OCI-M2 (cell line): ENCODE measurements around the gene PODN.

Experiments used
- DNase-seq: peaks from one replicate; lab custom pipeline; 2025; ENCODE audit not compliant: unreplicated experiment; lab: John Stamatoyannopoulos, UW

The PODN gene, protein sequence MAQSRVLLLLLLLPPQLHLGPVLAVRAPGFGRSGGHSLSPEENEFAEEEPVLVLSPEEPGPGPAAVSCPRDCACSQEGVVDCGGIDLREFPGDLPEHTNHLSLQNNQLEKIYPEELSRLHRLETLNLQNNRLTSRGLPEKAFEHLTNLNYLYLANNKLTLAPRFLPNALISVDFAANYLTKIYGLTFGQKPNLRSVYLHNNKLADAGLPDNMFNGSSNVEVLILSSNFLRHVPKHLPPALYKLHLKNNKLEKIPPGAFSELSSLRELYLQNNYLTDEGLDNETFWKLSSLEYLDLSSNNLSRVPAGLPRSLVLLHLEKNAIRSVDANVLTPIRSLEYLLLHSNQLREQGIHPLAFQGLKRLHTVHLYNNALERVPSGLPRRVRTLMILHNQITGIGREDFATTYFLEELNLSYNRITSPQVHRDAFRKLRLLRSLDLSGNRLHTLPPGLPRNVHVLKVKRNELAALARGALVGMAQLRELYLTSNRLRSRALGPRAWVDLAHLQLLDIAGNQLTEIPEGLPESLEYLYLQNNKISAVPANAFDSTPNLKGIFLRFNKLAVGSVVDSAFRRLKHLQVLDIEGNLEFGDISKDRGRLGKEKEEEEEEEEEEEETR

DNA sequence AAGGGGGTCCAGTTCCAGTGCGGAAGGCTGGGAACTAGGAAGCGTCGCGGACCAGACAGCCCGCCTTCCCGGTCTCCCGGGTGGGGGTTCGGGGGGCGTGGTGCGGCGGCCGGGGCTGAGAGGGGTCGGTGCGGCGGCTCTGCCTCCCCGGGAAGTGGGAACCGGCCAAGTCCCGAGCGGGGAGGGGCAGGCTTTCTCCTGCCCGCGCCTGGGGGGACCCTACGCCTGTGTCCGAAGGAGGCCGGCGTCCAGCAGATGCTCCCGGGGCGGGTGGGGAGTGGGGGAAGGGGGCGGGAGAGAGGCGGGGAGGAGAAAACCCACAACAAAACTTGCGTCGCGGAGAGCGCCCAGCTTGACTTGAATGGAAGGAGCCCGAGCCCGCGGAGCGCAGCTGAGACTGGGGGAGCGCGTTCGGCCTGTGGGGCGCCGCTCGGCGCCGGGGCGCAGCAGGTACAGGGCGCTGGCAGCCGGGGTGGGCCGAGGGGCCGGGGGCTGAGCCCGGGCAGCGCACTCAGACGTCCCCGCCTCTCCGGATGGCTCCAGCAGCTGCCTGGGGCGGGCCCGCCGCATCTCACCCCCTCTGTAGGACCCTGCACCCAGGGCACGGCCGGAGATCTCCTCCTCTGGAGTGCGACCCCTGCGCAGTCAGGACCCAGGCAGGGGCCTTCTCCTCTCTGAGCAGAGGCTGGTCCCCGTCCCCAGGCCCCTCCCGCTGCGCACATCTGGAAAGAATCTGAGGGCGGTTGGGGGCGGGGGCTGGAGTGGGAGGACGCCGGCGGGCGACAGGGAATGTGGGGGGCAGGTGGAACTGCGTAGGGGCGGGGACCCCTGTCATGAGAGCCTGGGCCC lies at the start of gene PODN:
TSS of gene PODN (plus strand) at position 355 of the 849 bp plus-strand sequence. CDS start 7,643 bp downstream, outside the sequence.
- no peak for DNase-seq

DNA sequence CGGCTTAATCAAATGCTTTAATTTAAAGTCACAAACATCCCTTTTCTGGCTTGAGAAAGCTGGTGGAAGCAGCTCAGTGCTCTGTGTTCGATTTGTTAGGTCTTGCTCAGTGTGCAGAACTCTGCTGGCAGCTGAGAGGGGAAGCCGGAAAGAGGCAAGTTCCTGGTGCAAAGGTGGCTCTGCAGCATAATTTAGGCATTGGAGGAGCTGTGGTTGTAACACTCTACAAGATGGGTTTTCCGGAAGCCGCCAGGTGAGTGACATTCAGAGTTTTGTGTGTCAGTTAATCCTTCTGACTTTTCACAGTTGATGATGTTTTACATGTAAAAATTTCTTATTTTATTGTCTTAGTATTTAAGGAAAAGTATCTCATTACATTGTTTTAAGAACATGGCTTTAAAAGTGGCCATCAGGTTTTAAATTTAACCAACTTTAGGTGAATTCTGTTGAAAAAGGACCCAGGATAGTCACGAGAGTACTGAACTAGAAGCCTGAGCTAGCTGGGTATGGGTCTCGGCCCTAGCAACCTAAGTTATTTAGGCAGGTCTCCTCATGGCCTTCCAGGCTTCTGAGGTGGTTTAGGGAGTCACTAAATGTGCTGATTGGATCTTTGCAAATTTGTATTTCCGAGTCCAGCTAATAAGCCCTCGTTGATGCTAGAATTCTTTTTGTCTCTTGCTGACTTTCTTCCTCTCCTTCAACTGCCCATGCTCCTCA lies 47.1 kb upstream of the PODN start:
- peak; percentile 37 for DNase-seq

DNA sequence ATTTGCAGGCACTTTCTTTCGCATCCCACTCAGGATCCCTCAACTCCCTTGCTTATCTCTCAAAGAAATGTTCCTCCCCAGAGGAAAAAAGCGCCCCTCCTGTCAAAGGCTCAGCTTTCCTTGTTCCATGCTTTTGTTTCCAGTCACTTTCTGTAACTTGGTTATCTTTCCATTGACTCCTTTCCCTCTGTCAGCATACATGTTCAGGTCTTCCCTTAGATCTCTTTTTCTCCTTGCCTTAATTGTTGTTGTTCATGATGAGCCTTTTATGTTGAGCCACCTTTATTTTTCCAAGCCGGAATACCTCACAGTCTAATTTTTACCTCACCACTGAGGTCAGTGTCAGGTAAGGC lies 46.5 kb upstream of the PODN start:
- DNase-seq: no peak

DNA sequence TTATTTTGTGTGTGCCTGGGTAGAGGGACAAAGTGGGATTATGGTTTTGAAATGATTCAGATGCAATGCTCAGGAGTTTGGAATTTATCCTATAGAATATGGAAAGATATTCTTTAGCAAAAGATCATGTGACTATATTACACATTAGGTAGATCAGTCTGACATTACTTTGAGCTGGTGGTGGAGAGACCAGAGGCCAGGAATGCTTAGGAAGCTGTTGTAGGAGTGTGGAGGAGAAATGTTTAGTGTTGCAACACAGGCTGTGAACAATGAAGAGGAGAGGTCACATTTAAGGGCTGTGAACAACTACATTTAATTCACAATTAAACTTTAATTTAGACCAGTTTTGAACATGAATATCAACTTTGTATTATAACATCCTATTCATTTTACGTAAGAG lies 45.3 kb upstream of the PODN start:
- no peak for DNase-seq

DNA sequence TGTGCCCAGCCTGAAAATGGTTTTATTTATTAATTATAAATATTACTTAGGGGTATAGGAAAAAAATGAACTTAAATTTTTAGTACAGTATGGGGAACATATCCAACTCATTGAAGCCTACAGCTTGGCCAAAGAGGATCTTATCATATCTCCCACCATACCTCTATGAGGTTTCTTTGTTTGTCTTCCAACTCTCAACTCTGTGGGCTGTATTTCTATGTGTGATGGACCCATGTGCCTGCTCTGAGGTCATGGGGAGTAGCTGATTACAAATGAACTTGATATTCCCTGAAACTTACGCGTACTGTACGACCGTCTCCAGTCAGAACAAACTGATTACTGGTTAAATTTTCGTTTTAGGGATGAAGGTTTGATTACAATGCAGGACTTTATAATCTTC lies 41.4 kb upstream of the PODN start:
- DNase-seq: no peak

DNA sequence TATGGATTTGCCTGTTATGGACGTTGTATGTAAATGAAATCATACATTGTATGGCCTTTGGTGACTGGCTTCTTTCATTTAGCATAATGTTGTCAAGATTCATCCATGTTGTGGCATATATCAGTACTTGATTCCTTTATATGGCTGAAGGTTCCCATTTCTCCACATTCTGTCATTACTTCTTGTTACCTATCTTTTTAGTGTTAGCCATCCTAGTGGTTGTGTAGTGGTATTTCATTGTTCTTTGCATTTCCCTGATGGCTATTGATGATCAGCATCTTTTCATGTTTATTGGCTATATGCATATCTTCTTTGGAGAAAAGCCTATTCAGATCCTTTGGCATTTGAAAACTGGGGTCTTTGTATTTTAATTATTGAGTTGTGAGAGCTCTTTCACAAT lies 39.8 kb upstream of the PODN start:
- DNase-seq: no peak

DNA sequence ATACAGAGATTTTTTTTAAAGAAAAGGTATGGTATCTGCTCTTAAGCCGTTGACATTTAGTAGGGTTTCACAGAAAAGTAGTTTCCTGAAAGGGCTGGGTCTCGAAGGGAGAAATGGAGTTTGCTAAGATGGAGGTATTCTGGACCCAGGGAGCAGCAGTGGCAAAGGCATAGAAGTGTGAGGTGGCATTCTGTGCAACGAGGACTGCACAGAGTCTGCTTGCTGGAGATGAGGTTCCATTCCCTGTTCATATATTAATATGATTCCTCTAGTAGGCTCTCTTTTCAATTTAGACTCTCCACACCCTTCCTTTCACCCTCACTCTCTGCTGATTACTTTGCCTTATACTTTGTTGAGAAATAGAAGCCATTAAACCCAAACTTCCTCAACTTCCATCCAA lies 38.5 kb upstream of the PODN start:
- DNase-seq: no peak

DNA sequence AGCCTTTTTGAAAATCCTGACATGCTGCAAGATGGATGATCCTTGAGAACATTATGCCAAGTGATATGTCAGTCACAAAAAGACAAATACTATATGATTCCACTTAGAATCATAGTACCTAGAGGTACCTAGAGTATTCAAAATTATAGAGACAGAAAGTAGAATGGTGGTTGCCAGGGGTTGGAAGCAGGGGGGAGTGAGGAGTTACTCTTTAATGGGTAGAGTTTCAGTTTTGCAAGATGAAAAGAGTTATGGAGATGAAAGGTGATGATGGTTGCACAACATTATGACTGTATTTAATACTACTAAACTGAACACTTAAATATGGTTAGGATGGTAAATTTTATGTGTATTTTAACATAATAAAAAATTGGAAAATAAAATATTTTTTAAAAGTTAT lies 37.9 kb upstream of the PODN start:
- DNase-seq: no peak

DNA sequence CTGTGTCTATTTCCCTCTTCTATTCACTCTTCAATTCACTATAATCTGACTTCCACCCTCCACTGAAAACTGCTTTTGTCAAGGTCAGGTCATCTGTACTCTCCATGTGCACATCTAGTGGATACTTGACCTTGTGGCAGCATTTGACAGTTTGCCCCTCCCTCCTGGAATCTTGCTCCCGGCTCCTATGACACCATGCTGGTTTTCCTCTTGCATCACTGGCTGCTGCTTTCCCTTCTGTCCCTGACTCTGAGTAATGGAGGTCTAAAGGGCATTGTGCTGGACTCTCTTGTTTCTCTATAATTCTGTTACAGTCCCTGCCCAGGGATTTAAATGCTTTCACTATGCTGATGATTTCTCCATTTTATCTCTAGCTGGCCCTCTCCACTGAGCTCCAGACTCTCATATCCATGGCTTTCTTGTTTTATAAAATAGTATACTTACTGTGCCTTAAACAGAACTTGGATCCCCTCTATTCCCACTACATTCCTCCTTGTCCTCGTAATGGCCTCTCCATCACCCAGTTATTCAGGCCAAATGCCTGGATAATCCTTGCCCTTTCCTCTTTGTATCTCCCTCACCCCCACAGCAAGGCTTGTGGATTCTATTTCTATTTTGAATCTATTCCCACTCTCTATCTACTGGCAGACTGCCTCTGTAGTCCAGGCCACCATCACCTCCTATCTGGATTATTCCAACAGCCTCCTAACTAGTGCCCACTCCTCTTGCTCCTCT lies 36.8 kb upstream of the PODN start:
- no peak for DNase-seq

DNA sequence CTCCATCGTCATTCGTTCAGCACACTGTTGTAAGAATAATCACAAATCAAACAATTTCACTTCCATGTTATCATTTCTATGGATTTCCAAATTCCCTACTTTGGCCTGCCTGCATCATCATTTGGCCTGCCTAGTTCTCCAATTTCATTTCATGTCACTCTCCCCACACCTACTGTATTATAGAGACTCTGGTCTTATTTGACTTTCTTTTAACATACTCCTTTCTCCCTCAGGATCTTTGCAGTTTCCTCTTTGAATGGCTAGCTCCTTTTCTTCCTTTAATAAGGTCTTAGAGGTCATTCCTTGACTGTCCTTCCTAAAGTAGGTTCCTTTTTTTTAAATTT lies 36.3 kb upstream of the PODN start:
- no peak for DNase-seq

DNA sequence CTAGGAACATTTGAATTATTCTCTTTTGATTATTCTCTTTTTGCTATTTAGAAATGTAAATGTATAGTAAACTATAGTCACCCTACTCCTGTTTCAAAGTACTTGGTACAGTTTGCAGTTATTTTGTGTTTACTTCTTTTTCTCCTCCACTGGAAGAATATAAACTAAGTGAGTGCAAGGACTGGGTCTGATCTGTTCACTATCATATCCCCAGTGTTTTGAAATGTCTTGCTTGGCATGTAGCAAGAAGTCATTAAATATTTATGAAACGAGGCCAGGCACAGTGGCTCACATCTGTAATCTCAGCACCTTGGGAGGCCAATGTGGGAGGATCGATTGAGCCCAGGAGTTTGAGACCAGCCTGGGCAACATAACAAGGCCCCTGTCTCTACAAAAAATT lies 35.8 kb upstream of the PODN start:
- DNase-seq: no peak

DNA sequence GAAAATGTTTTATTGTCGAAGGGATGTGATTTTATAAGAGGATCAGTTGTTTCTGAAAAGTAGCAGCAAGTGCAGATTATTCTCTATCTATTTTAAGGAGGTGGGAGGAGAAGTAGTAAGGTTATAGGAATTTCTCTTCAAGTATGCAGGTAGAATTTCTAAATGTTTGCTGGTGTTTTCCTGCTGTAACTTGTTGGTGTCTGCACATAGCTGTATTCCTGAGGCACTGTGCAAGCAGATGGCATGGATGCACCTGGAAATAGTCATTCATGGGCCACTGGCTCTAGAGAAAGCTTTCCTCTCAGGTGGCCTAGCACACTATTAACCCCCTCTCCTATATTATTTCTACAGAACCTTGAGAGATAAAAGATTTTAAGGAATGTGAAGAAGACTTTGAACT lies 30.3 kb upstream of the PODN start:
- DNase-seq: no peak

DNA sequence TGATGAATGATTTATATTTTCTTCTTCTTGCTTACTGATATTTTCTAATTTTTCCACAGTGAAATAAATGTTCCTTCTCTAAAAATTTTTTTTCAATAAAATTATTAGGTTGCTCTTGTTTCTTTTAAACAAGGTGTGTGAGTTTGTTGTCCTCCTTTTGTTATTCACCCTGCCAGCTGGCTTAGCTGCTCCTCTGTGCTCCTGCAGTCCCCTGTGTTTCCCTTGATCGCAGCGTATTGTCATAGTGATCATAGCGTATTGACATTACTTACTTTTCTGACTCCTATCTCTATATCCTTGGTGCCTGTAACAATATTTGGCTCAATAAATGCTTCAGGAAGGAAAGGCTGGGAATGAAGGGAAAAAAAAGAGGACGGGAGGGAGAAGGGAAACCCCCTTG lies 24.9 kb upstream of the PODN start:
- no peak for DNase-seq

DNA sequence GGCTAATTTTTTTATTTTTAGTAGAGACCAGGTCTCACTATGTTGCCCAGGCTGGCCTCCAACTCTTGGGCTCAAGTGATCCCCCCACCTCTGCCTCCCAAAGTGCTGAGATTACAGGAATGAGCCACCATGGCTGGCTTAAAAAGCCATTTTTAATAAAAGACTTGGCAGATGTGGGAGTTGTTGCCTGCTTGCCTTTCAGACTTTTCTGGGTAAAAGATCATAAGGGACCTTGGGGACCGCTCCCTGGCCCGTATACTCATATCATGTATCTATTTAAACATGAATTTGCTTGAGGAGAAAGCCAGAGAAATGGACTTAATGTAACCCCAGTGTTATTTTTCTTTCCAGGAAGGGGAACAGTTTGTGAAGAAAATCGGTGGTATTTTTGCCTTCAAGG lies 23.4 kb upstream of the PODN start:
- DNase-seq: no peak

DNA sequence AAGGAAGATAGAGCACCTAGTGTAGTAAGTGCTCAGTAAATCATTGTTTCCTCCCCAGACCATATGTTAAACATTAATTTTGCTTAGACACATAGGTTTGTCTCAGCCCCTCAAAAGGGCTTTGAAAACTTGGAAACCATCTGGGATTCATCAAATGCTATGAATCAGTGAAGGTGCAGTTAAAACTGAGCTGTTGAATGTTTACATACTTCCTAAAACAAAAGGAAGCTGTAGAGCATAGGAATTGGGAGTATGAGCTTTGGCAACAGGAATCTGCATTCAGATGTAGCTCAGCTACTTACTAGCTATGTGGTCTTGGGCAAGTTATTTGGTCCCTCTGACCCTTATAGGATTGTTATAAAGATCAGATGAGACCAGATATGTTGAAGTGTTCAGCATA lies 18.7 kb upstream of the PODN start:
- no peak for DNase-seq

DNA sequence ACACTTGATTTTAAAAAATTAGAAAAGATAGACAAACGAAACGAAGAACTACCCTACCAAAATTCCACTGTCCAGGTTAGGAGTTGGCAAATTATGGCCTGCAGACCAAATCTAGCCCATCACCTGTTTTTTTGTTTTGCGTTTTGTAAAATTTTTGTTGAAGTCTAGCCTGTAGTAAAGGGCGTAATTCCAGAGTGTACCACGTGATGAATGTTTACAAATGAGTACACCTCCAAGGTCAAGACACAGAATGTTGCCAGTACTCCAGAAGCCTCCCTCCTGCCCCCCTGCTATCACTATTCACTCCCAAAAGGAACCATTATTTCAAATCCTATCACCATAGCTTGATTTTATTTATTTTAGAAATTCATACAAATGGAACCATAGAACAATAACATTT lies 17.1 kb upstream of the PODN start:
- no peak for DNase-seq

DNA sequence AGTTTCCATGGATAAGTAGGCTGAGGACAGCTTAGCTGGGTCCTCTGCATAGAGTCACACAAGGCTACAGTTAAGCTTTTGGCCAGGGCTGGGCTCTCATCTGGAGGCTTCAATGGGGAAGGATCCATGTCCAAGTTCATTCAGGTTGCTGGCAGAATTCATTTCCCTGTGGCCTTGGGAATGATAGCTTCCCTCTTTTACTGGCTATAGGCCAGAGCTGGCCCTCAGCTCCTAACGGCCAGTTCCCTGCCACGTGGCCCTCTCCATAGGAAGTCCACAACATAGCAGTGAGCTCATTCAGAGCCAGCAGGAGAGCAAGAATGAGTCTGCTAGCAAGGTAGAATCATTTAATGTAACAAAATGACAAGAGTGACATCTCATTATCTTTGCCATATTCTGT lies 15.1 kb upstream of the PODN start:
- no peak for DNase-seq

DNA sequence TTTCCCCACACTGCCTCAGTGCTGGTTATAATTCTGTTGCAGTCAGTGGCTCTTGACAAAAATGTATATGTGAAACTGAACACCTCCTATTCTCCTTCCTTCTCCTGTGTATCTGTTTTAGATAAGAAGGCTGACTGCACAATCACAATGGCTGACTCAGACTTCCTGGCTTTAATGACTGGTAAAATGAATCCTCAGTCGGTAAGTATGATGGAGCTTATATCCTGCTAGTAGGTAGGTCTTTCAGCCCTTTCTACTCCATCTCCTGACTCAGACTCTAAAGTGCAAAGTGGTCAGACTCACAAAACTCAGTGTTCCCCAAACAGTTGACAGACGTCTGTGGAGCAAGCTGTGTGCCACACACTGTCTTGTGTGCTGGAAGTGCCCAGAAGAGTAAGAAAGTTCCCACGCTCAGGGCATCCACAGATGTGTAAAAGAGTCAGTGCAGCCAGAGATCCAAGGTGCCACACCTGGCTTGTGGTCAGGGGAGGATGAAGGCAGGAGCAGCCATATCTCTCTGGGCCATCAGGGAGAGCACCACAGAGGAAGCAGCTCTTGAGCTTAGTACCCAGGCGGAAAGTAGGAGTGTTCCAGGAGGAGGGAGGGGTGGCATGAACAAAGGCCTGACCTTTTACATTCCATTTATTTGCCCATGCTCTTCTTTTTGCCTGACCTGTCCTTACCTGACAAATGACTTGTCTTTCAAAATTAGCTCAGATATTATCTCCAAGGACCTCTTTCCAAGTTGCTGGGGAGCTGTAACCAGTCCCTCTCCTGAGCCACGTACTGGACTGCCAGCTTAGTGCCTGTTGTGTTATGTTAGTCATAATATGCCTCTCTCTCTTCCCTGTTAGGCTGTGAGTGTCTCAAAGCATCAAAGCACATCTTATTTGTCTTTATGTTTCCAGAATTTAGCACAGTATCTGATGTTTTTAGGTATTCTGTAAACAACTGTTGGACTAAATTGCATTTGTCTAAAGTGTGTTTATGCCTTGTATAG lies 14.0 kb upstream of the PODN start:
- no peak for DNase-seq

DNA sequence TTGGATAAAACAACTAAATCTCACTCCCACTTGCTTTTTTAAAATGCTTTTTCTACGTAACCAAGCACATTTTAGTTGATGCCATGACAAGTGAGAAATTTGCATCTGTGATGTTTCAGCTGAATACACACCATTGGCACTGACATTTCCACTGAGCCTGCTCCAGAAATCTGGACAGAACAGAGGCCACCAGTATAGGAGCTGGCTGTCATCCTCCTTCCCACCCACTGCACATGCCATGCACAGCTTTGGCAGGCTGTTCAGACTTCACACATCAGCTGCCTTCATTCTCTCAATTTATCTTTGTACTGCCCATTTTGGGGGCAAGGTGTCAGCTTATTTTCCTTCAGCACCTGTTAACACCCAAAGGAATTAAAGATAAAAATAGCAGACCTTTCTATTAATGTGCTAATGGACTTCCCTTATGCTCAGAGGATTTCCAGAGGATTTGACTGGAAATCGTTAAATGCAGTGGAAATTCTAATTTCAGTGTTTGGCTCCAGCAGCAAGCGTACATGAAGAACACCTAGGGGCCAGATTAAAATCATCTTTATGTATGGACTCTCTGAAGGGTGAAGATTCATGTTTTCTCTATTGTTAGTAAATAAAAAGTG lies 12.9 kb upstream of the PODN start:
- no peak for DNase-seq
